Fibroblast of the conjunctiva (primary cell): ENCODE data around the gene ESRRB.
A peak's percentile ranks its signal among the peaks of the same experiment; 100 is the strongest.

ENCODE experiments used
- DNase-seq: peaks from one replicate; pipeline ENCODE4 v3.0.0-alpha.2; 2010; ENCODE audit warnings: low read depth

Gene ESRRB

GRCh38 chr14:76352639-76353281 lies 23.2 kb upstream of the ESRRB start:
- no peak for DNase-seq

- DNase-seq, result no peak
These were observed 21.6 kb upstream of the ESRRB start for GRCh38 chr14:76354310-76354709.

GRCh38 chr14:76355771-76356170 lies 20.2 kb upstream of the ESRRB start:
- DNase-seq, result no peak

- no peak for DNase-seq
These were observed 4.9 kb upstream of the ESRRB start for GRCh38 chr14:76371066-76371465.

- DNase-seq, result no peak
These were observed 2.5 kb upstream of the ESRRB start for GRCh38 chr14:76373456-76373855.

- no peak for DNase-seq
These were observed 453 bp upstream of the ESRRB start for GRCh38 chr14:76375484-76375883.

GRCh38 chr14:76376409-76376877 lies 506 bp downstream of the ESRRB start:
- DNase-seq, result no peak

GRCh38 chr14:76376878-76377734 lies 1.2 kb downstream of the ESRRB start:
- no peak for DNase-seq

- DNase-seq, result no peak
These were observed 1.8 kb downstream of the ESRRB start for GRCh38 chr14:76377735-76378074.

- no peak for DNase-seq
These were observed 5.1 kb downstream of the ESRRB start for GRCh38 chr14:76380991-76381390.

- no peak for DNase-seq
These were observed 6.0 kb downstream of the ESRRB start for GRCh38 chr14:76381817-76382494.

- DNase-seq, result no peak
These were observed 6.5 kb downstream of the ESRRB start for GRCh38 chr14:76382495-76382832.

GRCh38 chr14:76385435-76385834 lies 9.5 kb downstream of the ESRRB start:
- no peak for DNase-seq

GRCh38 chr14:76386944-76387782 lies 11.2 kb downstream of the ESRRB start:
- peak; percentile 36 for DNase-seq

GRCh38 chr14:76389841-76390240 lies 13.9 kb downstream of the ESRRB start:
- DNase-seq, result no peak

- DNase-seq, result no peak
These were observed 14.7 kb downstream of the ESRRB start for GRCh38 chr14:76390621-76391020.

- DNase-seq, result no peak
These were observed 16.2 kb downstream of the ESRRB start for GRCh38 chr14:76391981-76392690.

GRCh38 chr14:76394569-76394968 lies 18.6 kb downstream of the ESRRB start:
- no peak for DNase-seq

GRCh38 chr14:76395161-76395560 lies 19.2 kb downstream of the ESRRB start:
- no peak for DNase-seq

- no peak for DNase-seq
These were observed 20.8 kb downstream of the ESRRB start for GRCh38 chr14:76396714-76397187.

- no peak for DNase-seq
These were observed 29.7 kb downstream of the ESRRB start for GRCh38 chr14:76405627-76406026.
